Body of pancreas (tissue), 4 donors: ENCODE measurements around the gene DHX16. TPM values are rescaled to one million over a fixed set of nuclear protein-coding genes. Genes with fewer than 3 reads are reported as not detected.

Experiments used
- ATAC-seq: fragments of 150-250 bp; one replicate; pipeline ENCODE4 v1.9.1; 2016
- DNase-seq, 4 donors: peaks; one replicate each; pipeline ENCODE4 v3.0.0-alpha.2; 2019
- H3K27ac ChIP-seq, 4 donors: fragments of 200-600 bp; sonication (generic); 1 replicate in 3 of 4; 2 replicates in 1 of 4; pipeline versions ENCODE4 v1.5.1 to v1.6.1; 2016 to 2019; ENCODE audit warnings: mild to moderate bottlenecking in 1 of 4, mixed read lengths in 1 of 4, moderate library complexity in 1 of 4
- H3K27me3 ChIP-seq, 2 donors: fragments of 200-600 bp; sonication (generic); one replicate each; pipeline ENCODE4 v1.6.0; 2016; ENCODE audit warnings: mild to moderate bottlenecking in 1 of 2
- H3K36me3 ChIP-seq, 2 donors: fragments of 200-600 bp; sonication (generic); replicated peaks in 1 of 2; 2 replicates each; pipeline ENCODE4 v1.5.1; 2016; ENCODE audit warnings: low read depth in 2 of 2; ENCODE audit not compliant: insufficient read depth in 1 of 2
- H3K4me1 ChIP-seq: fragments of 200-600 bp; sonication (generic); one replicate; pipeline ENCODE4 v1.6.0; 2016
- H3K4me3 ChIP-seq, 2 donors: fragments of 200-600 bp; sonication (generic); 1 replicate in 1 of 2; 2 replicates in 1 of 2; pipeline ENCODE4 v1.5.1; 2016 to 2019
- H3K9me3 ChIP-seq, 3 donors: fragments of 200-600 bp; sonication (generic); 1 replicate in 2 of 3; 2 replicates in 1 of 3; pipeline ENCODE4 v1.5.1; 2016
- POLR2A ChIP-seq, 3 donors: fragments of 450-650 bp; IDR thresholded peaks; one replicate each; pipeline ENCODE4 v1.6.1; 2016; ENCODE audit warnings: antibody characterized with exemption in 3 of 3, mild to moderate bottlenecking in 2 of 3
- WGBS, 2 donors: methylation state at CpG; one replicate each; pipeline ENCODE4 v1.1.5; 2017; 5-methylcytosine and 5-hydroxymethylcytosine counted together
- intact Hi-C: fragments of 100-400 bp; cut with DNase I; formaldehyde crosslinking; loops from one replicate; pipeline ENCODE4 v1.15.1; 2023
- total RNA-seq, 2 donors: library from RNA; depleted of rRNA; stranded (reverse); fragments of >200 nt; gene quantifications; one replicate each; pipeline ENCODE4 v1.1.0, GENCODE V29; 2016
- TF ChIP-seq, protein P1 (sequence below), 7 experiments: fragments of 450-650 bp in 4 of 7; fragments of 200-600 bp in 3 of 7; sonication (generic) in 3 of 7; IDR thresholded peaks; one replicate each; pipeline ENCODE4 v1.5.1; 2016 to 2019; ENCODE audit warnings: antibody characterized with exemption in 7 of 7

DHX16 gene
- total RNA-seq, 2 donors from 2014 or later = 12.2 to 24.4 TPM

DNA sequence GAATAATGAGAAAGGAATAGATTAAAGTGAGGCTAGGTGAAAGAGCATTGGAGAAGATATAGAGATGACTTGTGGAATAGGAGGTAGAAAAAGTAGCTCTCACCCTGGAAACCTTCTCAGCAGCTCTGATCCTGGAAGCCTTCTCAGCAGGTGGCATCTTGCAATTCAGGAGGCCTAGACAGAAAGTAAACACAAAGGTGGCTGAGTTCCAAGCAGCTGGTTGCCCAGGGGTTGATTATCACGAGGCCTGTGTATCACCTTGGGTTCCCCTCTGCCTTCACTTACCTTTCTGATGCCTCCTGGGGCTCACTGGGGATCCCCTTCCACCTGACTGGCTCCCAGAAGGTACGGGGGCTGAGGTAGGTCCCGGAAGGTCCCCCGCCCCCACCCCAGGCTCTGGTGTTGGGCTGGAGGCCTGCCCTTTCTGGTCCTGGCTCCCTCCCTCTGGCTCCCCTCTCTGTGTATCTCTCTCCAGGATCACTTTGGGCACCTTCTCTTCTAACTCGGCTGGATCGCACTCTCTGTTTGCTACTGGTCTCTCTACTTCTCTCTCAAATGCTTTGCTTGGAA lies 34.6 kb upstream of the DHX16 start:
- H3K27ac ChIP-seq = peak overlapping the region in 3 of 4 donors; percentile 52 to 65 (median 62)
- 52 to 57% methylated on average over 5 to 6 of the region's 6 CpGs for WGBS, 2 donors
- peaks cover 0 to 3% of the 10 kb centered on the region in 2 donors for H3K36me3 ChIP-seq
- peaks cover 28% of the 10 kb centered on the region for H3K4me1 ChIP-seq
- intact Hi-C loops = no loop called here
- TF ChIP-seq, protein P1, sequence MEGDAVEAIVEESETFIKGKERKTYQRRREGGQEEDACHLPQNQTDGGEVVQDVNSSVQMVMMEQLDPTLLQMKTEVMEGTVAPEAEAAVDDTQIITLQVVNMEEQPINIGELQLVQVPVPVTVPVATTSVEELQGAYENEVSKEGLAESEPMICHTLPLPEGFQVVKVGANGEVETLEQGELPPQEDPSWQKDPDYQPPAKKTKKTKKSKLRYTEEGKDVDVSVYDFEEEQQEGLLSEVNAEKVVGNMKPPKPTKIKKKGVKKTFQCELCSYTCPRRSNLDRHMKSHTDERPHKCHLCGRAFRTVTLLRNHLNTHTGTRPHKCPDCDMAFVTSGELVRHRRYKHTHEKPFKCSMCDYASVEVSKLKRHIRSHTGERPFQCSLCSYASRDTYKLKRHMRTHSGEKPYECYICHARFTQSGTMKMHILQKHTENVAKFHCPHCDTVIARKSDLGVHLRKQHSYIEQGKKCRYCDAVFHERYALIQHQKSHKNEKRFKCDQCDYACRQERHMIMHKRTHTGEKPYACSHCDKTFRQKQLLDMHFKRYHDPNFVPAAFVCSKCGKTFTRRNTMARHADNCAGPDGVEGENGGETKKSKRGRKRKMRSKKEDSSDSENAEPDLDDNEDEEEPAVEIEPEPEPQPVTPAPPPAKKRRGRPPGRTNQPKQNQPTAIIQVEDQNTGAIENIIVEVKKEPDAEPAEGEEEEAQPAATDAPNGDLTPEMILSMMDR (IDR thresholded peaks at IDR 0.05) = no peak
- no peak for TF ChIP-seq POLR2A (IDR thresholded peaks at IDR 0.05)
- H3K4me3 ChIP-seq = no peak overlapping the region
- ATAC-seq = peak; percentile 20
- H3K27me3 ChIP-seq = no peaks in the 10 kb centered on the region
- DNase-seq = peak in 3 of 4 donors; percentile 46 to 62 (median 51)
- H3K9me3 ChIP-seq = no peaks in the 10 kb centered on the region

DNA sequence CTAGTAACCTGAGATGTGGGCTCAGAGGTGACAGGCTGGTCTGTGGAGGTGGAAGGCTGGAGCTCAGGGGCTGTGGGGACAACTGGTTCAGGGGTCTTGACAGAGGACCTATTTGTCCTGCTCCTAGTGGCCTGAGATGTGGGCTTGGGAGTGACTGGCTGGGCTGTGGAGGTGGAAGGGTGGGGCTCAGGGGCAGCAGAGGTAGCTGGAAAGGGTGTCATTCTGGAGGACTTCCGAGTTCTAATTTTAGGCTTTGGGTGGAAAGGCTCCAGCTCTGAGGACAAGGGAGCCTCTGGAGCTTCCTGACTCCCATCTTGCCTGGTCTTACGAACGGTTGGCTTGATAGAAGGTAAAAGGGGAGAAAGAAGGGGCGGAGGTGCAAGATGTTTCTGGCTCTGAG lies 32.8 kb upstream of the DHX16 start:
- no peaks in the 10 kb centered on the region for H3K9me3 ChIP-seq
- H3K27me3 ChIP-seq = no peaks in the 10 kb centered on the region
- no peaks in the 10 kb centered on the region for H3K36me3 ChIP-seq
- ATAC-seq (no peak), DNase-seq (no peak)
- peaks cover 28% of the 10 kb centered on the region for H3K4me1 ChIP-seq
- H3K27ac ChIP-seq = no peak overlapping the region
- TF ChIP-seq, protein P1 (IDR thresholded peaks at IDR 0.05) = no peak
- no peak for TF ChIP-seq POLR2A (IDR thresholded peaks at IDR 0.05)
- no peak overlapping the region for H3K4me3 ChIP-seq
- 91 to 93% methylated on average over 4 of the region's 4 CpGs for WGBS, 2 donors
- intact Hi-C loops = no loop called here

DNA sequence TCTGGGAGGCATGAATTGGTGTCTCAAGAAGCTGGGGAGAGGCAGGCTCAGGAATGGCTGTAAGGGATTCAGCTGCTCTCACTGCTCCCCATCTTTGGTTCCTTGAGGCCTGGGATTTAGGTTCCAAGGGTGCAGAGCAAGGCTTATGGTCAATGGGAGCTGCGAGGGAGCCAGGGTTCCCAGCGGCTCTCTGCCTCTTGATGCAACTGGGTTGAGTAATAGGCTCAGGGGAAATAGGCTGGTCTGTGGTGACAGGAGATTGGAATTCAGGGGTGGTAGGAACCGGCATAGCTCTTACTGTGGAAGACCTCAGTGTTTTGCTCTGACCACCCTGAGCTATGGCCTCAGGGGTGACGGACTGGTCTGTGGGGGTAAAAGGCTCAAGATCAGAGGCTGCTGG lies 31.0 kb upstream of the DHX16 start:
- no peak for DNase-seq
- WGBS, 2 donors = 83 to 91% methylated on average over 4 of the region's 4 CpGs
- peaks cover 16% of the 10 kb centered on the region for H3K4me1 ChIP-seq
- no peak overlapping the region for H3K4me3 ChIP-seq
- no peaks in the 10 kb centered on the region for H3K9me3 ChIP-seq
- intact Hi-C loops = no loop called here
- no peak for TF ChIP-seq POLR2A (IDR thresholded peaks at IDR 0.05)
- TF ChIP-seq, protein P1 (IDR thresholded peaks at IDR 0.05) = no peak
- H3K27ac ChIP-seq = no peak overlapping the region
- no peaks in the 10 kb centered on the region for H3K36me3 ChIP-seq
- ATAC-seq = no peak
- H3K27me3 ChIP-seq = no peaks in the 10 kb centered on the region

DNA sequence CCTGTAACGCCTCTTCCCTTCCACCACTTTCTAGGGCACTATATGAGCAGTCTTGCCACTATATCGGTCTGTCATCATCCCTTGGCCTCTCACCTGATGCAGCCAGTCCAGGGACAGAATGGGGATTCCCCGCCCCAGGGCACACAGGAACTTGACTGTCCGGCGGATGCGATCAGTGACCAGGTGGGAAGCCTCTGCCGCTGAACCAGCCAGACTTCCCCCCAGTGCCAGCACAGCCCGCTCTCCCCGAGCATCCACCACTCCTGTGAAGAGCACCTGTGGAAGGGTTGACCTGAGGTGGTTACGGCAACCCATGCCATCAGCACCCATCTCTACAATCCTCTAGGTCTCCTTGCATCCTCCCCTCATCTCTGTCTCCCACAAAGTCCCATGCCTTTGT lies 30.2 kb upstream of the DHX16 start:
- no peak for DNase-seq
- 95 to 97% methylated on average over 10 of the region's 10 CpGs for WGBS, 2 donors
- intact Hi-C loops = no loop called here

More for the DNA sequence above, 30.2 kb upstream of the DHX16 start:
- TF ChIP-seq, protein P1 (IDR thresholded peaks at IDR 0.05) = no peak
- no peak for TF ChIP-seq POLR2A (IDR thresholded peaks at IDR 0.05)
- ATAC-seq = no peak
- Histone ChIP-seq H3K9me3 (no peaks in the 10 kb centered on the region), H3K4me3 (no peak overlapping the region), H3K4me1 (peaks cover 14% of the 10 kb centered on the region), H3K27me3 (no peaks in the 10 kb centered on the region), H3K36me3 (no peaks in the 10 kb centered on the region), H3K27ac (no peak overlapping the region)
